Stimulated activated CD4-positive, alpha-beta T cell treated with anti-CD3 and anti-CD28 coated beads, Interleukin-1b, Interleukin-23, amount 100 ng/mL, for 4 hours (primary cell): Measurements from ENCODE around the gene PPIC.

Source experiments
- DNase-seq, 2 donors: peaks; one replicate each; pipeline ENCODE4 v3.0.0-alpha.2; 2020; ENCODE audit warnings: low read depth in 2 of 2

Gene PPIC

GRCh38 chr5:123036391-123037103 is at the start of gene PPIC:
PPIC (minus strand) TSS chr5:123036725; CDS start chr5:123036625, 100 bp downstream.
- DNase-seq, result no peak

GRCh38 chr5:123085638-123086286 is 49.2 kb upstream of the PPIC start:
- DNase-seq, result no peak

GRCh38 chr5:123084730-123085605 is 48.4 kb upstream of the PPIC start:
- no peak for DNase-seq

GRCh38 chr5:123083298-123083697 is 46.8 kb upstream of the PPIC start:
- no peak for DNase-seq

GRCh38 chr5:123080215-123080614 is 43.7 kb upstream of the PPIC start:
- DNase-seq, result no peak

GRCh38 chr5:123075521-123076163 is 39.1 kb upstream of the PPIC start:
- DNase-seq, result no peak

- no peak for DNase-seq
These were observed 31.9 kb upstream of the PPIC start for GRCh38 chr5:123068368-123068938.

- no peak for DNase-seq
These were observed 29.5 kb upstream of the PPIC start for GRCh38 chr5:123066016-123066415.

GRCh38 chr5:123059455-123059854 is 22.9 kb upstream of the PPIC start:
- DNase-seq, result no peak

GRCh38 chr5:123051206-123051605 is 14.7 kb upstream of the PPIC start:
- DNase-seq, result no peak

GRCh38 chr5:123047706-123048105 is 11.2 kb upstream of the PPIC start:
- DNase-seq, result no peak

GRCh38 chr5:123046222-123046621 is 9.7 kb upstream of the PPIC start:
- no peak for DNase-seq

GRCh38 chr5:123044926-123045617 is 8.5 kb upstream of the PPIC start:
- DNase-seq, result no peak

GRCh38 chr5:123039673-123040072 is 3.1 kb upstream of the PPIC start:
- no peak for DNase-seq

- DNase-seq, result no peak
These were observed 536 bp upstream of the PPIC start for GRCh38 chr5:123037104-123037418.

GRCh38 chr5:123035918-123036390 is 571 bp downstream of the PPIC start:
- DNase-seq, result no peak

GRCh38 chr5:123035360-123035917 is 1.1 kb downstream of the PPIC start:
- no peak for DNase-seq

- no peak for DNase-seq
These were observed 3.3 kb downstream of the PPIC start for GRCh38 chr5:123033157-123033671.

- no peak for DNase-seq
These were observed 8.3 kb downstream of the PPIC start for GRCh38 chr5:123028222-123028621.

- no peak for DNase-seq
These were observed 21.8 kb downstream of the PPIC start for GRCh38 chr5:123014689-123015088.

GRCh38 chr5:123012321-123012720 is 24.2 kb downstream of the PPIC start:
- DNase-seq, result no peak
